Left colon (tissue), 2 donors: ENCODE measurements around the gene COL23A1. TPM values are rescaled to one million over a fixed set of nuclear protein-coding genes. Genes with fewer than 3 reads are reported as not detected.
A peak's percentile ranks its signal among the peaks of the same experiment; 100 is the strongest.
"Not testable (repeated sequence)": the region's sequence is repeated elsewhere in the genome, so short reads cannot be mapped to it uniquely, and the experiment has no call there.

Experiments
- ATAC-seq: fragments of 200-7000 bp; cut with Tn5 transposase; one replicate; pipeline ENCODE4 v1.9.1; 2020; ENCODE audit warnings: mild to moderate bottlenecking, moderate library complexity
- DNase-seq, 2 donors: peaks; one replicate each; pipeline ENCODE4 v3.0.0-alpha.2; 2020
- intact Hi-C, 2 donors: fragments of 100-400 bp; cut with DNase I in 1 of 2; cut with micrococcal nuclease in 1 of 2; formaldehyde crosslinking; loops; one replicate each; pipeline versions ENCODE4 v1.11.2 to v1.14.0; 2022; cut with DNase I, micrococcal nuclease
- total RNA-seq, 2 donors: library from RNA; stranded (reverse); fragmentation: NEBNext Ultra II Directional; extraction: Animal tissue kit (Norgen Biotek cat#: 25700); gene quantifications; one replicate each; pipeline ENCODE4 v1.2.1, GENCODE V29; 2021
- donor health status: DM: no; HTN: no; CAD: no.
- donor health status: DM: yes; HTN: yes; CAD: no.

COL23A1 gene
- total RNA-seq, 2 donors from 2014 or later = 0.09 to 0.73 TPM

DNA sequence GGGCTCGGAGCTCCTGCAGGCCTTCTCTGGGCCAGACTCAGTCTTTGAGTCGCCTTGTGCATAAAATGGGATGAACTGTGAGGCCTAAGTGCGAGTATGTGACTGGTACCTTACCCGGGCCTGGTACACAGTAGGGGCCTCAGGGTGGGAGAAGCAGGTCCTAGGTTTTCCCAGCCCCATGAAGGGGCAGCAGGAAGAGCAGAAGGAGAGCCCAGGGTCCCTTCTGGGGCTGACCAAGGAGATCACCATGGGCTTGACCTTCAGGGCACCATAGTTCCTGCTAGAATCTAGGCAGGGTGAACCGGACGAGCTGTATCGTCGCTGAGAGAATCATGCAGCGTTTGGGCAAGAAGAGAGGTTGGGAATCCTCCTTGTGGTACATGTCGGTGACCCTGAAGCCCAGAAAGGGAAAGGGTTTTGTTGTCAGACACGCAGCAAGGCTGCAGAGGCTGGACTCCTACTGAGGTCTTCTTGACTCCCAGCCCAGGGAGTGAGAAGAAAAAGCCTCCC, 357.2 kb downstream of the COL23A1 start:
- no peak for DNase-seq
- no peak for ATAC-seq
- intact Hi-C loops = no loop called here

DNA sequence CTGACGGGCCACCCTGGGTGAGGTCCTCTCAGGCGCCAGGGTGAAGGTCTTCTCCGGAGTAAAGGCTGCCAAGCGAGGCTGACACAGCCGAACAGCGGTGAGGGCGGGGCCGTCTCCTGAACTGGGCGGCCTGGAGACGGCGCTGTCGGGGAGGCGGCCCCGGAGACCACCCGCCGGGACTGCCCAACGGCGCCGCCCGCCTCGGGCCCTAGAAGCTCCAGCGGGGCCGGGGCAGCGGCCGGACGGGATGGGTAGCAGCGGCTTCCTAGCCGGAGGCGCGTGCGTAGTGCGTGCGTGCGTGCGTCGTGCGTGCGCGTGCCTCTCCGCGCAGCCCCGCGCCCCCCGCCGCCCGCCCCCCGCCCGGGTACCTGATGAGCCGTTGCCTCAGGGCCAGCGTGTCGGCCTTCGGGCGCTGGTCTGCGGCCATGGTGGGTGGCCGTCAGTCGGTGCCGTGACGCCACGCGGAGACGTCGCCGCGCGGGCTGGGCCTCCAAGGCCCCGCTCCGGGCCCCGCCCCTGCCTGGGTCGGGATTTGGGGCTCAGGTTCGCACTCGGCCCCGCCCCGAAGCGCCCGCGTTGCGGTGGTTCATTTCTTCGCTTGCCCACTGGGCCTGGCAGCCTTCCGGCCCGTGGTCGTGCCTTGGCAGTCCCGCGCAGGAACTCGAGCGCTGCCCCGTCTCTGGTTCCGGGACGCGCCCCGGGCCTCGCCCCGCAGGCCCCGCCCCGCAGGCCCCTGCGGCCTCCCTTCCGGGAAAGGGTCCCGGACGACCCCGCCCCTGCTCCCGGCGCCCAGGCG, 357.9 kb downstream of the COL23A1 start, which contains the start of gene PHYKPL:
PHYKPL (minus strand) TSS at position 679 of the 796 bp plus-strand sequence; CDS start at position 427, 252 bp downstream.
- peak; percentile 58 for ATAC-seq
- DNase-seq = peak; percentile 72 to 85
- intact Hi-C loops = no loop called here

DNA sequence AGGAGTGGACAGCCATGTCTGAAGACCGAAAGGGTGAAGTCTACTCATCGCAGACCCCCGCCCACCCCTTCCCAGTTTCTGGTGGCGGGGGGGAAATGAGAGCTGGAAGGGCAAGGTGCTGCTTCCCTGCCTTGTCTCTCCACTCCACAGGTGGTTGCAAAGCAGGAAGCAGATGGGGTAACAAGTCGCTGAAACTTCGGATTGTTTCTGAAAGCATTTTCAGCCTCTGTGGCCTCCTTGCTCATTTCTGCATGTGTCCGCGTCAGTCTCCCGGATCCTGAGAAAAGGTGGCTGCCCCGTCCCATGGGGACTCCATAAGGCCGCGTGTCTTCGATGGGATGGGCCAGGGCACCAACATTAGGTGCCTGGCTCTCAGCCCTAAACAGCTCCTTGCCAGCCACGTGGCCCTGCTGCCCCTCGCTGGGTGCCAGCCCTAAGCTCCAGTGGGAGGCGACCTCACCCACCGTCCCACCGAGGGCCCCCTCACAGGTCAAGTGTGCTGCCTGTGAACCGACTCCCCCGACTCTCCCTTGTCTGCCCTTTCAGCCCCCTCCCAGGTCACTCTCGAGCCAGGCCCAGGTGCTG, 358.6 kb downstream of the COL23A1 start:
- DNase-seq = no peak
- peak; percentile 7 for ATAC-seq
- intact Hi-C loops = no loop called here

DNA sequence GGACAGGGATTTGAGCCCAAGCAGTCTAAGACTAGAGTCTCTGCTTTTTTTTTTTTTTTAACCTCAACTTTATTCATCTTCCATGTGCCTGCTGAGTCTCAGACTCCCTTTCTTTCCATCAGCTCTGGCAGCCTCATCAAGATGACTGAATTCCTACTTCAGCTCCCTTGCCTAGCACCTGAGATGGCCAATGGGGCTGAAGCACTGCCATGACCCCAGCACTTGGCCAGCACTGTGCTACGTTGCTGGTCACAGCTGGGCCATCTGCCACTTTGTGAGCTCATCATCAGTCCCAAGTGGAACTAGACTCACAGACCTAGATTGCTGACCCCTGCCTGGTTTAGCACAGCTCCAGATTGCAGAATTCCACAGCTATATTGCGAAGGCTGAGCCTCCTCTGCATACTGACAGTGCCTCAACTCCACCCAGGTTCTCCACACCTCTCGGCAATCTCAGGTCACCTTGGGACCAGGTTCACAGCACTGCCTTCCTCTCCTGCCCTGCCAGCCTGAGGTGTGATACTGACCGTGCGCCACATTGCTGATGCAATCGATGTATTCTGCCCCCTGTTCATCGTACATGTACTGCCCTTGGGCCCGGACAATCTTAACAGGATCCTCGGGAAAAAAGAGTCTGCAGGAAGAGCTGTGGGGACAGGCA, 359.2 kb downstream of the COL23A1 start:
- peak; percentile 35 for ATAC-seq
- no peak for DNase-seq

DNA sequence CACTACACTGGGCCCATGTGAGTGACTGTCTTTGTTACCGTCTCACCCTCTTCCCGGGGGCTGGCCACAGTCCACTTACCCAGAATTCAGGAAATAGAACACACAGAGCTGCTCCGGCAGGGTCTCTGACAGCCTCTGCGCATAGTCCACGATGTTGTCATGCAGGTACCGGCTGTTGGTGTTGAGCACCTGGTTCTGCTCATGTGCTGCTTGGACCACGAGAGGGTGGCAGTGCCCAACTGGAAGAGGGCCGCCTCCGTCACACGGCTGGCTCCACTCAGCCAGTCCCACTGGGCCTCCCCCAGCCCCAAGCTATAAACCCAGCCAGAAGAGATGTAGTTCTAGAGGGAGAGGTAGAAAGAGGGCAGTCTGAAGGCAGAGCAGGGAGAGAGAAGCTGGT, 360.3 kb downstream of the COL23A1 start:
- ATAC-seq (no peak), DNase-seq (no peak)
- intact Hi-C loops = no loop called here

More for the DNA sequence above, 359.2 kb downstream of the COL23A1 start:
- intact Hi-C loops = no loop called here

DNA sequence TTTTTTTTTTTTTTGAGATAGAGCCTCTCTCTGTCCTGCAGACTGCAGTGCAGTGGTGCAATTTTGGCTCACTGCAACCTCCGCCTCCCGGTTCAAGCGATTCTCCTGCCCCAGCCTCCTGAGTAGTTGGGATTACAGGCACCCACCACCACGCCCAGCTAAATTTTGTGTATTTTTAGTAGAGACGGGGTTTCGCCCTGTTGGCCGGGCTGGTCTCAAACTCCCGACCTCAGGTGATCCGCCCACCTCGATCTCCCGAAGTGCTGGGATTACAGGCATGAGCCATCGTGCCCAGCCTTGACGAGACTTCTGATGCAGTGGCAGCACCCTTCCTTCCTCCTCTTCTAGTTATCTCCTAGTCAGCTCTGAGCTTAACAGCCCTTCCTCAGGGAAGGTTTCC, 361.1 kb downstream of the COL23A1 start:
- ATAC-seq, DNase-seq, intact Hi-C loops: not testable (repeated sequence)

DNA sequence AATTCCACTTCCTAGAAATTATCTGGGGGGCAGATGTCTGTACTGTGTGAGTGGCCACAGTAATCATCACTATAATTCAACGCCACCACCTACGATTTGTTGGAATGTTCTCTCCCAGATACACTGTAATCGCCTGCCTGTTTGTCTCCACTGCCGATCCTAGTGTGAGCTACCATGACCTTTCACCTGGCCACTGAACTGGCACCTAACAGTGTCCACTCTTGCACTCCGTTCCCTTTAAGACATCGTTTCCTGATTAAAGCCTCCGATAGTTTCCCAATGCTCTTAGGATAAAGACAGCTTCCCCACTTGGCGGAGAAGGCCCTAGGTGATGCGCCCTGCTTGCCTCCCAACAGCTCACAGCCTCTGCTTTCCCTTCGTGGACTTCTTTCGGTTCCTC, 361.6 kb downstream of the COL23A1 start:
- no peak for ATAC-seq

DNA sequence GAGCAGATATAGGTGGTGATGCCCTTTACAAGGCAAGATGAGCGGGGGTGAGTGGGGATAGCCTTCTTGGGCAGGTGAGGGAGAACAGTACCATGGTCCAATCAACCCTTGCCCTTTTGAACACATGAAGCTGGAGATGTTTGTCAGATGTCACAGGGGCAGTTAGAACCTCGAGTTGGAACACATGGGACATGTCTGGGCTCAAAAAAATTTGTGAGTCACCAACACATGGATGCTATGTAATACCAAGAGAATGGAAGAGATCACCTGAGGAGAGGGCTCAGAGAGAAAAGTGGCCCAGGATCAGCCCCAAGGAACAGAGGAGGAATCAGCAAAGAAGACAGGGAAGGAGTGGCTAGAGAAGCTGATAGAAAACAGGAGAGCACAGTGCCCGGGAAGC, 362.3 kb downstream of the COL23A1 start:
- ATAC-seq (no peak), DNase-seq (no peak)
- intact Hi-C loops = no loop called here

More for the DNA sequence above, 361.6 kb downstream of the COL23A1 start:
- no peak for DNase-seq
- intact Hi-C loops = no loop called here

DNA sequence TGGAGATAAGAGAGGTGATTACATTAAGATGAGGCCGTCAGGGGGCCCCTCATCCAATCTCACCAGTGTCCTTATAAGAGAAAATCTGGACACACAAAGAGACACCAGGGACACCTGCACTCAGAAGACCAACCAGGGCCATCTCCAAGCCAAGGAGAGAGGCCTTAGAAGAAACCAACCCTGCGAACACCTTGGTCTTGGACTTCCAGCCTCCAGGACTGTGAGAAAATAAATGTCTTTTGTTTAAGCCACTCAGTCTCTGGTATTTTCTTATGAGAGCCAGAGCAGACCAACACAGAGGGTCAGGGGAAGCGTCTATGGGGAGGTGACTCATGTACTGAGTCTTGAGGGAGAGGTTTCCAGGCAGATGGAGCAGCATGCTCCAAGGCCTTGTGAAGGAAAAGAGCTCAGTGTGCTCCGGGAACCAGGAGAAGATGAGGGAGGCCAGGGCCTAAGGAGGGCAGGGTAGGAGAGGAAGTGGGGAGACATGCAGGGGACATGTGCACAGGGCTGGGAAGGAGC, 363.0 kb downstream of the COL23A1 start:
- intact Hi-C loops = no loop called here
- ATAC-seq = no peak
- no peak for DNase-seq

DNA sequence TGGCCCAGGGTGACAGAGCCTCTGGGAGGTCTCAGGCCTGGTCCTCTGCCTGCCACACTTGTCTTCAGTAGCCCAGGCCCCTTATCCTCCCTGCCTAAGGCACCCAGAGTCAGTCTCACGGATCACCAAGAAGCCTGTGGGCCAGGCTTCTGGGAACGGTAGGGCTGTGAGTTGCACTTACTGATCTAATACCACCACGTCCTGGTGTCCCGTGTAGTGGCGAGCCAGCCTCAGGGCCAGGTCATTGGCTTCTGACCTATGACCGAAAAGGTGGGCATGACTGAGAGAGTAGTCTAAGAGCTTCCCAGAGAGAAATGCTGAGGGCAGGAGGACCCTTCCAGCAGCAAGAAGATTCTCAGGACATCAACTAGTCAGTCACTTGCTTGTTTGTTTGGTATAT, 365.0 kb downstream of the COL23A1 start:
- intact Hi-C loops = no loop called here
- no peak for DNase-seq
- no peak for ATAC-seq

DNA sequence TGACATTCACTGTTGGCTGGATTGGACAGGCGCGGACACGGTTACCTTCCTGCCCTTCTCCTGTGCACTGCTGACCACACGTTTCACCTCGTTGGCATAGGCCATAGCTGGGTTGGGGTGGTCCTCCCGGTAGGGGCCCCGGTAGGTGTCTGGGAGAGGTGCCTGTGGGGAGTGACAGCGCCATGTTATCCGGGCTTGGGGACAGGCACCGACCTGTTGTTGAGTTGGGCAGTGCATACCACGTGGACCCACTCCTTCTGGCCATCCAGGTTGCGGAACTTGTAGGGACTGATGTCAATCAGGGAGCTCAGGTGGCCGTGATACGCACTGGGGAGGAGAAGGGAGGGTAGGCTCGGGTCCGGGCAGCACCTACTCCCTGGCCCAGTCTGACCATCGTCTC, 365.8 kb downstream of the COL23A1 start:
- intact Hi-C loops = no loop called here
- ATAC-seq (no peak), DNase-seq (no peak)

DNA sequence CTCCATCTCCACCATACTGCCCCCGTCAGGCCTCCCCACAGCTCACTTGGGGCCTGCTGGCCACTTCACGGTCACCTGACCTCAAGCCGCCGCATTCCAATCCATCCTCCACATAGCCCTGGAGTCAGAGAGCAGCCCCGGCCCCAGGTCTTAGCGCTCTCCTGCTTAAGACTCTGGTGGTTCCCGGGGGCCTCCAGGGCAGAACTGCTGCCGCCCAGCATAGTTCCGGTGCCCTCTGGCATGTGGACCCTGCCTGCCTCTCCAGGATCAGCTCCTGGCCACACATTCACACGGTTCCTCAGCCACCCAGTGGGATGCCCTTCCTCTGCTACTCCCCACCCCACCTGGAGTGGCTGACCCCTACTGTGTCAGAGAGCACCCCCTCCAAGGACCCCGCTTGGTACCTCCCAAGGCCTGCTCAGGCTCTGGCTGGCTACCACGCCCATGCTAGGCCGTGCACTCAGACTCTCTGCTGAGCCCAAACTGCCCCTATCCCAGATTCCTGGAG, 366.3 kb downstream of the COL23A1 start:
- DNase-seq (no peak), ATAC-seq (no peak)
- intact Hi-C loops = no loop called here

DNA sequence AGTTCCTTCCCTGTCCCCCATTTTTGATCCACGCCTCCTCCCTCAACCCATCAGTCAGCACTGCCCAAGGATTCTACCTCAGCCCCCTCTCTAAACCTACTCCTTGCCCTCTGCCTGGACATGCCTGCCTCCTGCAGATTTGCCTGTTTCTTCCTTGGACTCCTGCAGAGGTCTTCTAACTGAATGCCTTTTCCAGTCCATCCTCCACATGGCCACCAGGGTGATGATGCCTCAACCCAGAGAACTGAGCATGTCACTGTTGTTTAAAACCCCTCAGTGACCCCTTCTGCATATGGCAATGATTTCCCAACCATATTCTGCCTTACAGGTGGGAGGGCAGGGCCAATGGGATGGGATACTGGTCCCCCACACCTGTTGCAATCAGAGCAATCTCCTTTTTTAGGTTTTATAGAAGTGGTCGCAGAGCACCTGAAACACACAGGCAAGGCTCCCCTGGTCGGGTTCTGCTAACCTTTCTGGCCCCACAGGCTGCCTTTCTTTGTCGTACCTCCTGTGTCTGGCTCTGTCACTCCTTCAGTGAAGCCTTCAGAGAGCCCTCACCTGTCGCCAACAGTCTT, 366.9 kb downstream of the COL23A1 start:
- ATAC-seq = no peak
- intact Hi-C loops = no loop called here

DNA sequence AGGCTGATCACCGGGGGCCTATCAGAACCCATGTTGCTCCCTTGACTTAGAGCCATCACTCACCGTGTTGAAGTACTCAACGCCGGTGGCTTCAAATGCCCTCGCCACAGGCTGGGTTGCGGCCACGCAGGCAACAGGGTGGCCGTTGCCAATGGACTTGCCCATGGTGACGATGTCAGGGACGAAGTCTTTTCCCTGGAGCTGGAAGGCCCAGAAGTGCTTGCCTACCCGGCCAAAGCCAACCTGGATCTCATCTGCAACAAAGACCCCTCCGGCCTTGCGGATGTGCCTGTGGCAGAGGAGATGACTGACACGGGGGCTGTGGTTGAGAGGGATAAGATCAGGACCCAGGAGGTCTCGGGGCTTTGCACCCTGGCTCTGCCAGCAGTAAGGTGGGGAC, 367.9 kb downstream of the COL23A1 start:
- ATAC-seq (no peak), DNase-seq (no peak)
- intact Hi-C loops = no loop called here

More for the DNA sequence above, 366.9 kb downstream of the COL23A1 start:
- no peak for DNase-seq

DNA sequence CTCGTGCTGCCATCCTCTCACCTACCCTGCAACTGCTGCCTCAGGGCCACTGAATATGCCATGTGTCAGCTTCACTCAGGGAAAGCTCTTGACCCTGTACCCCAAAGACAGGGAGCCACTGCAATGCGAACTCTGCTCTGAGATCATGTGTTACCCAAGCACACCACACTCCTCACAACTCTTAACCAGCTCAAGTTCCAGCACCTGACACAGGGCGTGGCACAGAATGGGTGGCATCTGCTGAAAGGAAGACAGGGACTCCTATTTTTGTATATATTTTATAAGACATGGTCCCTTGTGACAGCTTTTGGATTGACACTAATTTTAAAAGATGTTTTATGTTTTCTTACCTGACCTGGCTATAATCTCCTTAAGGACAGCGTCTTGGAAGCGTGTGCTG, 368.3 kb downstream of the COL23A1 start:
- no peak for DNase-seq
- intact Hi-C loops = no loop called here
- no peak for ATAC-seq

DNA sequence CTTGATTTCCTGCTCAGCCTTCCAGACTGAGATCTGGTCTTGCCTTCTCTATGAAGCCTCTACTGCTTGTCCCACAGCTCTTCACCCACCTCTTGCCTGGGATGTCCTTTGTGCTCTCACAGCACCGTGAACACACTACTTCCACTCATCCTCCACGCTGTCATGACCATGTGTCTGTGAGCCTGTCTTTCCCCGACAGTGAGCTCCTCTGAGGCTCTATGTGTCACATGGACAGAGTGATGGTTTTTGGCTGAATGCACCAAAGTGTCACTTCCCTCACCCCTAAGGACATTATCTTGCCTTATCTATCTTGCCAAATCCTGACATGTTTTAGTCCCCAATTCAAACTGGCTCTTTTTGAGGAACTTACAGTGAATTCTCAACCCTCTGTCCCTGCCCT, 368.9 kb downstream of the COL23A1 start:
- ATAC-seq (no peak), DNase-seq (no peak)
- intact Hi-C loops = no loop called here

DNA sequence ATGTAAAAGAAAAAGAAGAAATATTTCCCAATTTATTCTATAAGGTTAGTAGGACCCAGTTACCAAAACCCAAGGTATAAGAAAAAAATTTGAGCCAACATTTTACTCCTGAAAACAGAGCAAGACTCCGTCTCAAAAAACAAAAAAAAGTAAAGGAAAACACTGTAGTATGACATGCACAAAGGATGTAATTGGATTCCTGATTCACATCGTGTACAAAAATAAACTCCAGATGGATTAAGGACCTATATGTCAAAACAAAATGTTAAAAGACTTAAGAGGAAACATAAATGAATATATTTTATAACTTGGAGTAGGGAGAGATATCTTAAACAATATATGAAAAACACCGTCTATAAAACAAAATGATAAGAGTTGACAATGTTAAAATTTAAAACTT, 371.4 kb downstream of the COL23A1 start:
- intact Hi-C loops = no loop called here
- ATAC-seq (no peak), DNase-seq (no peak)

DNA sequence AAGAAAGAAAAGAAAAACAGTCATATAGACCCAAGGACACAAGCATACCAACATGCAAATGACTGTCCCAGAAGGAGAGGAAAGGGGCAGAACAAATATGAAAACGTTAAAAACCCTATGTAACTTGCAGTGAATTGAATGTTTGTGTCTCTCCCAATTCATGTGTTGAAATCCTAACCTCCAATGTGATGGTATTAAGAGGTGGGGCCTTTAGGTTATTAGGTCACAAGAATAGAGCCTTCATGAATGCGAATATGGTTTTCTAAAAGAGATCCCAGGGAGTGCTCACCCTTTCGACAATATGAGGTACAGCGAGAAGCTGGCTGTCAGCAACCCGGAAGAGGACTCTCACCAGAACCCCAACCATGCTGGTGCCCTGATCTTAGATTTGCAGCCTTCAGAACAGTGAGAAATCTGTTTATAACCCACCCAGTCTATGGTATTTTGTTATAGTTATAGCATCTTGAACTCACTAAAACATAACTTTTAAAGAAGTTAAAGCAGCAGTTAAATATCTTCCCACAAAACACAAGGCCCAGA, 371.9 kb downstream of the COL23A1 start:
- intact Hi-C loops = no loop called here
- ATAC-seq (no peak), DNase-seq (no peak)

DNA sequence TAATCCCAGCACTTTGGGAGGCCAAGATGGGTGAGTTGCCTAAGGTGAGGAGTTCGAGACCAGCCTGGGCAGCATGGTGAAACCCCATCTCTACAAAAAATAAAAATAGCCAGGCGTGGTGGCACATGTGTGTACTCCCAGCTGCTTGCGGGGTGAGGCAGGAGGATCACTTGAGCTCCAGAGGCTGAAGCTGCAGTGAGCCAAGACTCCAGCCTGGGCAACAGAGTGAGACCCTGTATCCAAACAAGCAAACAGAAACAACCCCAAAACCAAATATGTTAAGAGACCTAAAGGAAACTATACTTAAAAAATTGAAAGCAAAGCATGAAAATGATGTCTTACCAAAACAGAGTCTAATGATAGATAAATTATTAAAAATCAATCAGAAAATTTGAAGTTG, 373.4 kb downstream of the COL23A1 start:
- intact Hi-C loops = no loop called here
- ATAC-seq = no peak
- no peak for DNase-seq
